ENCODE results near the gene SGF29. TPM values are rescaled to one million over a fixed set of nuclear protein-coding genes. Genes with fewer than 3 reads are reported as not detected.
"Not testable (repeated sequence)": the region's sequence is repeated elsewhere in the genome, so short reads cannot be mapped to it uniquely, and the experiment has no call there.

The SGF29 gene
- total RNA-seq, 6 experiments from 2014 or later: 7.6 to 11.6 (median 10.5) TPM

DNA sequence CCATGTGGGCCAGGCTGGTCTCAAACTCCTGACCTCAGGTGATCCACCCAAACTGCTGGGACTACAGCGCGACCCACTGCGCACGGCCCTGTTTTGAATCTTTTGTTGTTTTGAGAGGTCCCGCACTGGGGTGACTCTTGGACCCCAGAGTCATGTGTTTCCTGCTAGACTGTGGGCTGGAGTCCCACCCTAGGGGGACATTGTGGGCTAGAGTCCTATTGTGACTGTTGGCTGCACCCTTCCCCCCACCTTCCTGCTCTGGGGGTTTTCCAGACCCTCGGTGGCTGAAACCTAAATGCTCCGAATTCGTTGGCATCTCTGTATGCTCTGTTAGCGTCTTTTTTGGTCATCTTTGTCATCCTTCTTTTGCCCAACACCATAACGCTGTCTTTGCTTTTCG lies 30.9 kb upstream of the SGF29 start:
- Mint-ChIP-seq H3K27ac (no peak overlapping the region), H3K4me1 (ENCODE audit: low read depth) (no peaks in the 10 kb centered on the region), H3K36me3 (ENCODE audit: low read depth) (no peaks in the 10 kb centered on the region), H3K4me3 (no peak overlapping the region), H3K27me3 (ENCODE audit: insufficient read depth) (peaks cover 5% of the 10 kb centered on the region), H3K9me3 (no peaks in the 10 kb centered on the region)
- no peak for TF ChIP-seq CTCF (IDR thresholded peaks at IDR 0.05)
- DNase-seq: no peak

DNA sequence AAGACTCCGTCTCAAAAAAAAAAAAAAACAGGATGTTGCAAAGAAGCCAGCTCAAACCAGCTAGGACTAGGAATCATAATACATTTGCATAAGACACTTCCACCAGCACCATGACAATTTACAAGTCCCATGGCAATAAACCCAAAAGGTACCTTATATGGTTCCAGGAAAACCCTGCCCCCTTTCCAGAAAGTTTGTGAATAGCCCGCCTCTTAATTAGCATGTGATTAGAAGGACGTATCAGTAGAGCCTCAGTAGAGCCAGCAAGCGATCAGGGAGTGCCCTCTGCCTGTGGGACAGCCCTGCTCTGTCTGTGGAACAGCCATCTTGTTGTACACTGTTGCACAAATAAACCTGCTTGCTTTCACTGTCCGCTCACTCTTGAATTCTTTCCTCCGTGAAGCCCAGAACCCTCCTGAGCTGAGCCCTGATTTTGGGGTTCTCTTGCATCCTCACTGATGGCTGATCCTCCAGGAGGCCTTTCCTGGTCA lies 29.0 kb upstream of the SGF29 start:
- TF ChIP-seq CTCF (IDR thresholded peaks at IDR 0.05): no peak
- no peak overlapping the region for H3K4me3 Mint-ChIP-seq
- H3K36me3 Mint-ChIP-seq (ENCODE audit: low read depth): no peaks in the 10 kb centered on the region
- no peak overlapping the region for H3K27ac Mint-ChIP-seq
- H3K4me1 Mint-ChIP-seq (ENCODE audit: low read depth): no peaks in the 10 kb centered on the region
- H3K27me3 Mint-ChIP-seq (ENCODE audit: insufficient read depth): peaks cover 5% of the 10 kb centered on the region
- no peak for DNase-seq
- H3K9me3 Mint-ChIP-seq: no peaks in the 10 kb centered on the region

DNA sequence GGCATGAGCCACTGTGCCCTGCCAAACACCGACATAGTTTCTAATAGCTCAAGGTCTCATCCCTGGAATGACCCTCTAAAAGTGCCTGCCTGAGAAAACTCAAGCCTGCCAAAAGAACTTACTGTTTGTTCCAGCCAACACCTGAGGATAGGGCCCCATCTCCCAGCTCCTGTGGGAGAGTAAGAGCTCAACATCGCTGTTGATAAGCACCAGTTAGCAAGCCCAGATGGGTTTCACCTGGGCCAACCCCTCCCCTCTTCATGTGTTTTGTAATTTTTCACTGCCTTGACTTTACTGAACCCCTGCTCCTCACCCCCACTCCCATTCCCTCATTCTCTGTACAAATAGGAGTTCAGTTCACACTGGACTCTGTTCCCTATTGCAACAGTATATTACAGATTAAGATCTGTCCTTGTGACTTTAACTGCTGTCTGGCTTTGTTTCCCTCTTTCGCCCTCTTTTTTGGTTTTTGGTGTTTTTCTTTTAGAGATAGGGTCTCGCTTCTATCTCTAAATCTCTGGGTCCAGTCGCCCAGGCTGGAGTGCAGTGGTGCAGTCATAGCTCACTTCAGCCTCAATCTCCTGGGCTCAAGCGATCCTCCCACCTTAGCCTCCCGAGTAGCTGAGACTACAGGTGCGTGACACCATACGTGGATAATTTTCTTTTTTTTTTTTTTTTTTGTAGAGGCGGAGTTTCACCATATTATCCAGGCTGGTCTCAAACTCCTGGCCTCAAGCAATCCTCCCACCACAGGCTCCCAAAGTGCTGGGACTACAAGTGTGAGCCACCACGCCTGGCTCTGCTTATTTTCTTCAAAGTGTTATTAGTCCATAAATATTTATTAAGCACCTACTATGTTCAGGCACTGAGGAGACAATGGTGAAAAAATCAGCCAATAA lies 27.3 kb upstream of the SGF29 start:
- Mint-ChIP-seq H3K4me1 (ENCODE audit: low read depth) (no peaks in the 10 kb centered on the region), H3K9me3 (no peaks in the 10 kb centered on the region), H3K27ac (no peak overlapping the region), H3K27me3 (ENCODE audit: insufficient read depth) (peaks cover 2% of the 10 kb centered on the region), H3K36me3 (ENCODE audit: low read depth) (no peaks in the 10 kb centered on the region), H3K4me3 (no peak overlapping the region)
- no peak for TF ChIP-seq CTCF (IDR thresholded peaks at IDR 0.05)
- DNase-seq: no peak

- not testable (repeated sequence) for H3K36me3 Mint-ChIP-seq (ENCODE audit: low read depth); H3K4me3 Mint-ChIP-seq; DNase-seq; H3K27ac Mint-ChIP-seq; H3K4me1 Mint-ChIP-seq (ENCODE audit: low read depth); H3K9me3 Mint-ChIP-seq; H3K27me3 Mint-ChIP-seq (ENCODE audit: insufficient read depth)
These were observed 26.5 kb upstream of the SGF29 start for GRCh38 chr16:28527100-28527785.

- no peaks in the 10 kb centered on the region for H3K36me3 Mint-ChIP-seq (ENCODE audit: low read depth)
- peaks cover 2% of the 10 kb centered on the region for H3K27me3 Mint-ChIP-seq (ENCODE audit: insufficient read depth)
These were observed 25.7 kb upstream of the SGF29 start for GRCh38 chr16:28527985-28528384.

More at GRCh38 chr16:28527985-28528384, 25.7 kb upstream of the SGF29 start:
- DNase-seq: no peak
- TF ChIP-seq CTCF (IDR thresholded peaks at IDR 0.05): no peak
- Mint-ChIP-seq H3K4me3 (no peak overlapping the region), H3K4me1 (ENCODE audit: low read depth) (peaks cover 8% of the 10 kb centered on the region; the same call in 1 of the 2 replicates), H3K27ac (no peak overlapping the region), H3K9me3 (no peaks in the 10 kb centered on the region)
